ENCODE results near the gene PRICKLE2.

The PRICKLE2 gene

GRCh38 chr3:64224826-64225610 is at the start of gene PRICKLE2:
Gene PRICKLE2, minus strand, starts transcription at chr3:64225466. Its CDS starts 26,539 bp downstream, at chr3:64198927.
- DNase-seq = no peak

- DNase-seq = no peak
Measured at GRCh38 chr3:64272842-64273241, 47.6 kb upstream of the PRICKLE2 start.

DNA sequence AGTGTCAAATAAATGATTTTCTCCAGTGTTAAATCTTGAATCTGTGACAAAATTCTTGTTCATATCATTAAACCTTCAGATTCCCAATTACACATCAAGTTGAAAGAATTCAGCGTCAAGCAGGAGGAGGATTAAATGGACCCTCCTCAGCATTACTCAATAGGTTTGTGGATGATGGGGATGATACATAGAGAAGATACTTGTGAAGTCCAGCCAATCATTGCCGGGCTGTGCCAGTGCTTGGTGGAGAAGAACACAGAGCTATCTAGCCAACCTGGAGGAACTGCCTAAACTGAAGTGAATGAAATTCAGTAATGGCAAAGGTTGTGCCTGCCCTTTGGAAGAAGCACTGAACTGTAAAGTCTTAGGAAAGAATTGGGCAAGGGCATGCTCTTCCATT is 47.0 kb upstream of the PRICKLE2 start:
- DNase-seq = no peak

GRCh38 chr3:64271631-64272030 is 46.4 kb upstream of the PRICKLE2 start:
- no peak for DNase-seq

DNA sequence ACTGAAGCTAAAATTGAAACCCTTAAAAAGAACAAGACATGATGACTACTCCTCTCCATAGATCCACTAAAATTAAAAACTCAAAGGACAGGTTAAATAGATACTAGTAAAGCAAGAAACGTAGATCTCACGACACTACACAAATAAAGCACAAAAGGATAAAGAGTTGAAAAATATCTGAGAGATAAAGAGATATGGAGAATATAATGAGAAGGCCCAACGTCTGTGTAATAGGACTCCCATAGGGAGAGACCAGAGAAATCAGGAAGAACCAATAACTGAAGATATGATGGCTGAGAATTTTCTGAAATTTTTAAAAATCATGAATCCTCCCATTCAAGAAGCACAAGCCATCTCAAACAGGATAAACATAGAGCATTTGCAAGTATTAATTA is 45.6 kb upstream of the PRICKLE2 start:
- no peak for DNase-seq

DNA sequence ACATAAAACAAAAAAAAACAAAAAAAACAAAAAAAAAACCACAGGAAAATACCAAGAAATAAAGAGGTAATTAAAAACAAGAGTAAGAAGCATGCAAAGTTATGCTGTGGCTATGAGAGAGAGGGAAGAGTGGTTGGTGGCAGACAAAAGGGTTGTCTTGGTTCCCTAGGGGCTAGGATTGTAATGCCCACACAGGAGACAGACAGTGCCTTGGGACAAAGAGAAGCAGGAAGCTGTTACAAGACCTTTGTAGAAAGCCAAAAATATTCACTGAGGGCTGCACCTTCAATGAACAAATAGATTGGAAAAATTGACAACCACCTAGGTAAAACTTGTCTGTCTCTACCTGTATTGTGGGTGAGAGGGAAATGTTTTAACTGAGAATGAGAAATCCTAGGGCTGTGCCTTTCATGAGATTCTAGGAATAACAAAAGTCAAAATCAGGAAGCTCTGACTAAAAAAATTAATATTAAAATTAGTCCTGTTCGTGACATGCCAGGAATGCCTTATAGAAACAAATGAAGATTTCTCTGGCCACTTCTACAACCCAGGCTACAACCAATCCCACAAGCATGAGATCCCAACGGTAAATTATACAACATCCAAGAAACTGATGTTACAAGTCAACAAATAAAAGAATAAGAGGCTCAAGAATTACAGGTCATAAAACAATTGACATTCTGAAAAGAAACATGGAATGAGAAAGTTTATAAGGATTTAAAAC is 45.0 kb upstream of the PRICKLE2 start:
- no peak for DNase-seq

GRCh38 chr3:64268926-64269325 is 43.7 kb upstream of the PRICKLE2 start:
- no peak for DNase-seq

DNA sequence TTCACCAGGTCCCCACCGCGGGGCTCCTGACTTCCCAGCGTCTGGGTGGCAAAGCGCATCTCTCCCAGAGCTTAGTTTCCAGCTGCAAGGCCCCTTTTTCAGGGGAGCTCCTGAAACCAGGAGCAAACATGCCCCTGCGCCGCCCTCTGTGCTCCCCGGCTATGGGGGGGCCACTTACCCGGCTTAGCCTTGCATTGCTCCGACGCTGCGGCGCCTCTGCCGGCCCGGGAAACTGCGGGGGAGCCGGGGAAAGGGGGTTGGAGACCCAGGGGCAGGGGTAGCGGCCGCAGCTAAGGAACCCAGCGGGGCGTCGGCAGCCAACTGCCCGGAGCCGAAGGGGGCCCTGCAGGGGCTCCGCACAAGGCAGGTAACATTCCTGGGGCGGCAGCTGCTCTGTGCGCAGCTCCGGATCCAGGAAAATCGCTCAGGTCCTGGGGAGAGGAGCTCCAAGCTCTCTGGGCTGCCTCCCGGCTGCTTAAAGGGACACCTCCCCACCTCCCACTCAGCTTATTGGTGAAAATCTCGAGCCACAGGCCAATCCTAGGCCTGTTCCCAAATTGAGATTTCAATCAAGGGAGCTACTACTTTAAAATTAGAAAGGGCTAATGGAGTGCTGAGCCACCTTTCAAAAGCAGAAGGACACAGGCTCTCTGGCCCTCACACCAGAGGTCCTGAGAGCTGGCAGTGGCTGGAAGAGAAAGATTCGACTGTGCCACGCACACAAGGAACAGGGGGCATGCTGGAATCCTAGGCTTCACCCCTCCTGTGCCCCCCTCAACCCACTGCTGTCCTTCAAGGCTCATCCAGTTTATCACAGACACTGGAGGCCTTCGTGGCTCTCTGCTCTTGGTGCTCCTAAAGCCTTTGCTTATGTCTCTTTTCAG is 42.7 kb upstream of the PRICKLE2 start:
- no peak for DNase-seq

DNA sequence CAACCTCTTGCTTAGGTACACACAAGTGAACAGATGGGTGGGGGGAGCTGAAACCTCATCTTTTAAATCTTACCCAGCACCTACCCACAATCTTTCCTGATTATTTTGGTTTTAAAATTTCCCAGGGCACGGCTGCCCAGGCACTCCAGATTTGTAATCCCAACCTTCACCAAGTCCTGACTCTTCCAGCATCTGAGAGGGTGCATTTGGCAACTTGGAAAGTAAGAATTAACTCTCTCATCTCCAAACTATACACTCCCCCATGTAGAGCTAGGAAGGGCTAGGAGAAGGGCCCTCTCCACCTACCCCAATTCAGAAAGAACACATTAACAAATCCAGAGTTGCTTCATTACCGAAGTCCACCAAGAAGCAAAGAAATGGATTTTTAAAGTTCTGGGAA is 41.7 kb upstream of the PRICKLE2 start:
- no peak for DNase-seq

DNA sequence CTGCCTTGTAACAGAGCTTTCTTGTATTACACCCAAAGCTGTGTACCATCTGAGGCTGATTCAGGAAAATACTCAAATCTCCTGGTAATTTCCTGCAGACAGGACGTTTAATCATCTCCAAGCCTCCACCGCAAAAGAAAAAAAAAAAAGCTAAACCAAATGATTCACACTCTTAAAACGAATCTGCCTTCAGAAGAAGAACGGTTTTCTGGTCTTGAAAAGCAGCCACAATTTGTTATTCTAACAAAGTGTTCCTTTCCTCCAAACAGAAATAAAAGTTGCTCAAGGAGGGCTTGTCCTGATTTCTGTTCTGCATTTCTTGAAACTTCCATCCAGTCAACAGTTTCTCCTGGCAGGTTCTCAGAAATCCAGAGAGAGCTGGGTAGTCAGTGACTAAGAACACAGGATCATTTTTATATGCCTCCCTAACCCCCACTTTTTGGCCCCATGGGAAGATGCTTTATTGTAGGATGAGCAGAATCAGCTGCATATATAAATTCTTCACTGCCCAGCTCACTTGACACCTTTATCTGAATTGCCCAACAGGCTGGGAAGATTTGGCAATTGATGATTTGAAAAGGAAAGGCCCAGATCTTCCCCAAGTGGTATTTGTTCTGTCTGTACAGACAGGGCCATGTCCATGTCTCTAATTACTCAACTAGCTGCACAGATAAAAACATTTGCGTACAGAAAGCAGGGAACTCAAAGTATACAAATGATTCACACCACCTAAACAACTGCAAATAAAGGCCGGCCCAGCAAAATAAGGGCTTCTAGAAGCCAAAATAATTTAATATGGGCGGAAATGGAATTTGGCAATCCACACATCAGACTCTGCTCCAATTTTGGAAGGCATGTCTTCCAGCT is 41.0 kb upstream of the PRICKLE2 start:
- DNase-seq = no peak

GRCh38 chr3:64265646-64266045 is 40.4 kb upstream of the PRICKLE2 start:
- no peak for DNase-seq

DNA sequence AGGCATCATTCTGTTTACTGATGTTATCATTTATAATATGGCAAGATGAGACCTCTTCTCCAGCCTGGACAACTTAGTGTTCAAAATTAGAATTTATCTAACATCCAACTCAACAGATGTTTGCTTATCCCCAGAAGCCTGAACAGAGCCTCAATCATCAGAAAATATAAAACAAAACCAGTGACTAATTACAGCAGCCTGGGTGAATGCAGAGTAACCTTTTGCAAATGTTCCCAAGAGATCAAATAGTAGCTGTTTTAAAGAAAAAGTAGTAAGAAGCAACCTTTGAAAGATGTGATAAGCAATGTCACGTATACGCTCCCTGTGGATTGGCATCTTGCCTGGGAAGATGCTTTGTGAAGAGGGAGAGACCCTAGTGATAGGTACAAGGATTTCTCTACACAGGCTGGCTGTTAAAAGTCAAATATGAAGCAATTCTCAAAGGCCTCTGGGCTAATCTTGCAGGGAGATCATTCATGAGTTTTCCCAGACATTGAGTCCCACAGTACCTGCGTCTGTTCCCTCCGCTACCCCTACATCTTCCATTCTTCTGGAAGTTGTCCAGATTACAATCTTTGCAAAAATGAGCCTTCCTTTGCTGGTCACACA is 39.3 kb upstream of the PRICKLE2 start:
- DNase-seq = no peak

GRCh38 chr3:64262574-64263114 is 37.4 kb upstream of the PRICKLE2 start:
- DNase-seq = no peak

- DNase-seq = no peak
Measured at GRCh38 chr3:64260431-64260830, 35.2 kb upstream of the PRICKLE2 start.

GRCh38 chr3:64259636-64260035 is 34.4 kb upstream of the PRICKLE2 start:
- no peak for DNase-seq

DNA sequence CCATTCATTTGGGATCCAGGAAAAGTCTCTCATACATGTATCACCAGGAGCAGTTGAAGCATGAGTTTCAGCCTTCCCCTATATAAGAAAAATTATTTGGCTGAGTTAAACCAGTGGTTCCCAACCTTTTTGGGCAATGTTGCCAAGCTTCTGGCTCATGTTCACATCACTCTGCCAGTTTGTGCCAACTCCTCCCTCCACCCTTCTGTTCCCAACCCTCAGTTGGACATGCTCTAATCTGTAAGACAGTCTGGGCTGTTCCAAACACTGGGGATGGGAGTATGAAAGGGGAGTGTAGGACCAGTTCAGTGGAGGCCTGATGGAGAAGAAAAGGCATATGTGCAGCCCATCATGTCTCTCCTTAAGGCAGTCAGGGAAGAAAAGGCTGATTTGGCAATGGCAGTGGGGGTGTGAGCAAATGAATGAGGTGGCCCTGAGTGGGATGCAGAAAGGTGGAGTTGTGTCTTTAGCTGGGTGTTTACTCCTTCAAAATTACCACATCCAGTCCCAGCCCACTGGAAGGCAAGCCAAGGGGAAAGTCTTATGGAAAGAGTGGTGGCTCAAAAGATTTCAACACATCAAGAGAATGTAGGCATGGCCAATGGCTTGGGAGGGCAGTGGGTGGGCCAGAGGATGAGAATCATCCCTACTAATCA is 32.0 kb upstream of the PRICKLE2 start:
- DNase-seq = no peak

DNA sequence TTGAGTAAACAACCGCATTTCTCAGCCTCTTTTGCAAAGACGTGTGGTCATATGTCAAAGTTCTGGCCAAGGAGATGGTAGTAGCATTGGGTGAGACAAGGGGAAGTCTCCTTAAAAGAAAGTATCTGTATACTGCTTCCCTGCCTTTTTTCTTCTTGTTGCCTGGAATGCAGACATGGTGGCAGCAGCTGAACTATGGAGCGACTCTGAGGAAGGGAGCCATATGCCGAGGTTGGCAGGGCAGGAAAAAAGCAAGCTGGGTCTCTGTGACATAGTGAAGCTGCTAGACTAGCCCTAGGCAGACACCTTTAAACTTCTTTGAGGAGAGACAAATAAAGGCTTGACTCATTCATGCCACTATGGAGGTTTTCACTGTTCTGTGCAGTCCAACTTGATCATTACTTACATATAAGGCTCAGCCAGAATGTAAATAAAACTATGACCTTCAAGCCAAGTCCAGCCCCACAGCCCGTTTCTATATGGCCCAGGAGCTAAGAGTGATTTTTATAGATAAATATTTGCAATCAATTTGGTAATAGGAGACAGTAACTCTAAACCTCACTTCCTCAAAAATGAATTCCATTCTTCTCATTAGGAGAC is 30.6 kb upstream of the PRICKLE2 start:
- no peak for DNase-seq

GRCh38 chr3:64254443-64254842 is 29.2 kb upstream of the PRICKLE2 start:
- no peak for DNase-seq

- DNase-seq = no peak
Measured at GRCh38 chr3:64253689-64254088, 28.4 kb upstream of the PRICKLE2 start.

- DNase-seq = no peak
Measured at GRCh38 chr3:64251019-64251418, 25.8 kb upstream of the PRICKLE2 start.

Measured in activated CD4-positive, alpha-beta T cell treated with anti-CD3 and anti-CD28 coated beads, Interleukin-10, Interleukin-2, amounts not matched to agents 100 ng/mL and 50 ng/mL, durations not matched to agents 16 hours and 8 hours (primary cell).